HuH-7 (cell line): ENCODE data around the gene LITAF.
"Not testable (repeated sequence)": the region's sequence is repeated elsewhere in the genome, so short reads cannot be mapped to it uniquely, and the experiment has no call there.

Source experiments
- DNase-seq: peaks from one replicate; pipeline ENCODE4 v3.0.0; 2011; ENCODE audit warnings: low spot score

LITAF gene

DNA sequence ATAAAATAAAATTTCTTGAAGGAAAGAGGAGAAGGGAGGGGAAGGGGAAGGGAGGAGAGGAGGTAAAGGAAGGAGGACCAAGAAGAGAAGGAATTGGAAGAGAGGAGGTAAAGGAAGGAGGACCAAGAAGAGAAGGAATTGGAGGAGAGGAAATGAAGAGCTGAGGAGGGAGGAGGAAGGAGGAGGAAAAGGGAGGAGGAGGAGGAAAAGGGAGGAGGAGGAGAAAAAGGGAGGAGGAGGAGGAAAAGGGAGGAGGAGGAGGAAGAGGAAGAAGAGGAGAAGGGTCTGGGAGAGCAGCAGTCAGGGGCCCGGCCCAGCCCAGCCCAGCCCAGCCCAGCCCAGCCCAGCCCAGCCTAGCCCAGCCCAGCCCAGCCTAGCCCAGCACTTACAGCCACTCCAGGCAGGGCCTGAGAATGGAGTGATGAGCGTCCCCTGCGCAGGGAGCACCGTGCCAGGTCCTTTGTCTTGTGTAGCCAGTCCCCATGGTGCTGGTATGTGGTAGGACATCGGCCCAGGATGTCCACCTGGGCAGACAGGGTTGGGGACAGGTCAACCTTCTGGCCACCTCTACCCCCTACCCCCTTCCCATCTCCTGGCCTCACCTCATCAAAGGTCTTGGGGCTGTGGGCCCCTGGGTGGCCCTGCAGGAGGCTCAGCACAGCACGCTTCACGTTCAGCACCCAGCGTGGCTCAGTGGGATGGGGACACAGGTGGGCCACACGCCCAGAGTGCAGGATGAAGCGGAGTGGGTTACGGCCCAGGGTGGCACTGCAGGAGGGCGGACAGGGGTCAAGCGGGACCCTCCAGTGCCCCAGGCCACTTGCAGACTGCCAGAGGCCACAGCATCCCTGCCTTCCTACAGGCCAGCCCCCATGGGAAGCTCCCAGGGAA lies 70.9 kb downstream of the LITAF start:
- no peak for DNase-seq

DNA sequence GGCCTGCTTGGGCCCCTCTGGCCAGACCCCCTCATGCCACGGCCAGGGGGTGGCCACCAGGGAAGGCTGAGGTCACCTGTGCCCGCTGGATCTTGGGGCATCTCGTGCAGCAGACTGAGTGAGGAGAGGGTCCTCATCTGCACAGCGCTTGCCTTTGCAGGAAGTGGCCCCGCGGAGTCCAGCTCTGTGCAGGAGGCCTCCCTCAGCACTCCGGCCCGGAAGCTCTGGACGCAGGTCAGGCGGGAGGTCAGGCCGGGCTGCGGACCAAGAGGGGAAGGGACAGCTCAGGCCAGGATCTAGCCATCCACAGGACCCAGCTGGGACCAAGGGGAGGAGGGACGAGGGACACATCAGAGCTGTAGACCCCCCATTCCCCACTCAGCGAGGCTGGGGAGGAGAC lies 72.4 kb downstream of the LITAF start:
- no peak for DNase-seq

DNA sequence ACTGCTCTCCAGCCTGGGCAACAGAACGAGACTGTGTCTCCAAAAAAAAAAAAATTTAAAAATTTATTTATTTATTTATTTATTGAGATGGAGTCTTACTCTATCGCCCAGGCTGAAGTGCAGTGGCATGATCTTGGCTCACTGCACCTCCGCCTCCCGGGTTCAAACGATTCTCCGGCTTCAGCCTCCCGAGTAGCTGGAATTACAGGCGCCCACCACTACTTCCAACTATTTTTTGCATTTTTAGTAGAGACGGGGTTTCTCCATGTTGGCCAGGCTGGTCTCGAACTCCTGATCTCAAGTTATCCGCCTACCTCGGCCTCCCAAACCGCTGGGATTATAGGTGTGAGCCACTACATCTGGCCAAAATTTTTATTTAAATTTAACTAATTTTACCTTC lies 73.4 kb downstream of the LITAF start:
- DNase-seq: not testable (repeated sequence)

DNA sequence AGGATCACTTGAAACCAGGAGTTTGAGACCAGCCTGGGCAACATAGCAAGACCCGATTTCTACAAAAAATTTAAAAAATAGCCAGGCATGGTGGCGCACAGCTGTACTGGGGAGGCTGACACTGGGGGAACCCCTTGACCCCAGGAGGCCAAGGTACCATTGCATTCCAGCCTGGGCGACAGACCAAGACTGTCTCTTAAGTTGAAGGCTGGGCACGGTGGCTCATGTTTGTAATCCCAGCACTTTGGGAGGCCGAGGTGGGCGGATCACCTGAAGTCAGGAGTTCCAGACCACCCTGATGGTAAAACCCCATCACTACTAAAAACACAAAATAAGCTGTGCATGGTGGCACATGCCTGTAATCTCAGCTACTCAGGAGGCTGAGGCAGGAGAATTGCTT lies 74.9 kb downstream of the LITAF start:
- no peak for DNase-seq

DNA sequence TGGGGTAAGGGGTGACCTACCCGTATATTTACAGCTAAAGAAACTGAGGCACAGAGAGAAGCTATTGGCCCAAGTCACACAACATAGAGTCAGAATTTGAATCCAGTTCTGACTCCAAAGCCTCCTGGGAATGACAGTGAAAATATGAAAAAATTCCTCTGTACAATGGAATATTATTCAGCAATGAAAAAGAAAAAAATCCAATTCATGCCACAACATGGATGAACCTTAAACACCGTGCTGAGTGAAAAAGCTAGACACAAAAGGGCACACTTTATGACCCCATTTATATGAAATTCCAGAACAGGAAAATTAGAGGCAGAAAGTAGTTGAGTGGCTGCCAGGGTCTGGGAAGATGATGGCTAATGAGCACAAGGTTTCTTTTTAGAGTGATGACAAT lies 75.4 kb downstream of the LITAF start:
- no peak for DNase-seq

DNA sequence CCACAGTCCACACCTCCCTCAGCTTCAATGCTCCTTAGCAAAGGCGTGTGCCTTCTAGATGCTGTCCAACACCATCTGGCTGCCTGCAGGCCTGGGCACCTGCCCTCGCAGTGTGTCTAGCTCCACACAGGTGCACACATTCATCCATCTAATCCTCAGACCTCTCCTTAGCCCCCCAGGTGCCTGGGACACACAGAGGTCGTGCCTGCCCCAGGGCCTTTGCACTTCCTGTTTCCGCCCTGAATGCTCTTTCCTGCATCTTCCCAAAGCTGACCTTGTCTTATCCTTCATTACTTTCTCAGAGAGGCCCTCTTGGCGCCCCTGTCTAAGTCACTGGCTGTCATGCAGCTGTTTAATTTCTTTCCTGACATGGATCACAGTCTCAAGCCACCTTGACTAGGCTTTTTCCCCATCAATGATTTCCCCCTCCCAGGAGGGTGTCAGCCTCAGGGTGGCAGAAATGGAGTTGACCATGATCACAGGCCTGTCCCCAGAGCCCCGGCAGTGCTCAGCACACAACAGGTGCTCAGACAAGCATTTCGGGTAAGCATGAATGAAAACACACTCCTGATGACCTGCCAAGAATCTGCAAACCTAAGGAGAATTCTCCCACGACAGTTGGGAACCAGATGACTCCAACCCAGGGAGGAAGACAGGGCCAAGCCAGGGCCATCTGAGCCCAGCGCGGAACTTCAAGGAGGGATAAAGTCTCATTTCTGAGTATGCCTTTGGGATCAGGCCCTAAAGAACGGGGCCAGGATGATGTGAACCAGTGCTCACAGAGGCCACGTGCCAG lies 76.3 kb downstream of the LITAF start:
- DNase-seq: no peak

DNA sequence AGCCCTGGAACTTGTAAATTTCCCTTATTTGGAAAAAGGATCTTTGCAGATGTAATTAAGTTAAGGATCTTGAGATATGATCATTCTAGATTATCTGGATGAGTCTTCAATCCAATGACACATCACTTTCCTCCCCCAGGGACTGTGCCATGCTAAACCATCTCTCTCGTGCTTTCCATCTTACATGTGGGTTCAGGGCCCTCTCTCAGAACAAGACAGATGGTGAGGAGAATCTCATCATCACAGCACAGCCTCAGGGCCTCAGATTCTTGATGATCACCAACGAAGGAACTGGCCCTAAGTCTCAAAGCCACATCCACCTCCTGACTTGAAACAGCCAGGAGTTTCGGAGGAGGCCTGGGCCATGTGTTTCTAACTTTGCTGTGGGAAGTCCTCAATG lies 78.7 kb downstream of the LITAF start:
- DNase-seq: no peak

DNA sequence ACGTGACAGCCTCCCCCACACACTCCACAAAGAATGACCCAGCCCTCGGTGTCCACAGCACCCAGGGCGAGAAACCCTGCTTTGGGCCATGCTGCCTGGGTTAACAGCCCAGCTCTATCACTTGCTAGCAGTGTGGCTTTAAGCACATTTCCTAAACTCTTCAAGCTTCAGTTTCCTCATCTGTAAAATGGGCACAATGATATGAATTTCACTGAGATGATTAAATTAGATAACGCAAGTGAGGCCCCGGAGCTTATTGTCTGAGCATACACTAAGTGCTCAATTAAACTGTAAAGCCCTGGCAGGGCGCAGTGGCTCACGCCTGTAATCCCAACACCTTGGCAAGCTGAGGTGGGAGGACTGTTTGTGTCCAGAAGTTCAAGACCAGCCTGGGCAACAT lies 79.4 kb downstream of the LITAF start:
- no peak for DNase-seq

DNA sequence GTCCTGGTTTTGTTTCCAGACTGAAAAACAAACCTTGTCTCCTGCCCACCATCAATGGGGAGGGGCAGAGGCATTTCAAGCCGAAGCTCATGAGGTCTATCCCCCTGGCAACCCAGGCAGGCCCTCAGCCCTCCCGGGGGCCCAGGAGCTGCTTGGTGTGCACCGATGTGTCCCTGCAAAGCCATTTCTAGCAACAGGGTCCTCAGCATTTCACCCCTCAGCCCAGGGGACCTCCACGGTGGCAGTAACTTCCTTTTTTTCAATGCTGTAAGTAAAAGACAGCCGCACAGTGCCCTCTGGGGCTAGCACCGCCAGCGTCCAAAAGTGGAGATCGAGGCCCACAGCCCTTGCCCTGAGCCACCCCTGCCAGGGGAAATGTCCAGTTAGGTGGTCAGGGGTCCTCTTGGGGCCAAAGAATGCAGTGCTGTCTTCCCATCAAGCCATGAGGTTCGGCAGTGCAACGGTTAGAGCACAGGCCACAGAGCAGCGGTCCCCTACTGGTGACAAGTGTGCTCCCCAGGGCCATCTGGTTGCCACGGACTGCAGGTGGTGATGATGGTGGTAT lies 79.9 kb downstream of the LITAF start:
- DNase-seq: no peak

DNA sequence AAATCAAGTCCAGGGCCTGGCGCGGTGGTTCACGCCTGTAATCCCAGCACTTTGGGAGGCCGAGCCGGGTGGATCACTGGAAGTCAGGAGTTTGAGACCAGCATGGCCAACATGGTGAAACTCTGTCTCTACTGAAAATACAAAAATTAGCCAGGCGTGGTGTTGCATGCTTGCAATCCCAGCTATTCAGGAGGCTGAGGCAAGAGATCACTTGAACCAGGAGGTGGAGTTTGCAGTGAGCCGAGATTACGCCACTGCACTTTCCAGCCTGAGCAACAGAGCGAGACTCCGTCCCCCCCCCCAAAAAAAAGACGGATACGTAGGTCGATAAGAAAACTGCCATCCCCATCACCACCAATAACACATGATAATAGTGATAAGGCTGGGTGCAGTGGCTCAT lies 82.5 kb downstream of the LITAF start:
- DNase-seq: not testable (repeated sequence)

DNA sequence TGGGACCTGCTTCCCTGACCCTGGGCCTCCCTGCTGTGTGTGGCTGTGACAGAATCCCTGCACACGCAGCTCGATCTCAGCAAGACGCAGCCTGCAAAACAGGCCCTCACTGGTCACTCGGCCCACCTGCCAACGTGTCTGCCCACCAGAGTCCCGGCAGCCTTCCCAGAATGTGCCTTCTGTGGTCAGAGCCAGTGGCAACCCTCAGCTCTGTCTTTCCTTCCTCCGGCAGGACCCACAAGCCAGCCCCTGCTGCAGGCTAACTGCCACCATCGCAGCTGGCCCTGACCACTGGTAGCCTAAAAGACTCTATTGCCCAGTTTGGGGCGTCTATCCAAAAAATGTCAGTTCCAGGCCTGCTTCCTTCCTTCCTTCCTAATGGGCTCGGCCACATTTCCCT lies 83.2 kb downstream of the LITAF start:
- no peak for DNase-seq

DNA sequence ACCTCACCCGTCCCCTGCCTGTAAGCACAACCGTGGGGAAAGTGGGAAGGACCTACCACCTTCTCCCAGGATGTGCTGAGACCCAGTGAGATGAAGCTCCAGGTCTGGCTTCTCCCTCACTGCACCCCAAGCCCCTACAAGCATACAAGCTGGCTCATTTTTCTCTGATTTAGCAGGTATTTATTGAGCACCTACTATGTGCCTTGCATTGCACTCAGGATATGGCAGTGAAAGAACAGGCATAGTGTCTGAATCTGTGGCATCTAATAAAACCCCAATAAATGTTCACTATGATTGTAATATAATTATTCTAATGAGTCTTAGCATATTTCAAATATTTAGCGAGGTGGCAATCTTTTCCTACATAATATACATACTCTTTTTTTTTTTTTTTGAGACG lies 84.5 kb downstream of the LITAF start:
- no peak for DNase-seq

DNA sequence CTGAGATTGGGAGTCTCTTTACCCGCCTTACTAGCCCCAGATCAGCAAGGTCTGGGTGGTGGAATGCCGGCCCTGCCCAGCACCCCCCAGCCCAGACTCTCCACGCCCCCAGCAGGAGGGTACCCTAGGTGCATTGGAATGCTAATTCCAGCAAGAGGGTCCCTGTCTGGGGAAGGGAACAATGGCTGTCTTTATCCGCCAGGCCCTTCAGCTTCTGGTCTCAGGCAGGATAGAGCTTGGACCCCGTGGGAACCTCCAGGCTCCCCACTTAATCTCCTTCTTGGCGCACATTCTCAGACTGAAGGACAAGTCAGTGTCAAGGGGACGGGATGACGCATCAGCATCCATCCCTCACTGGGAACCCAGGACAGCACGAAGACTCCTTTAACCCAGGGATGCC lies 85.1 kb downstream of the LITAF start:
- no peak for DNase-seq

DNA sequence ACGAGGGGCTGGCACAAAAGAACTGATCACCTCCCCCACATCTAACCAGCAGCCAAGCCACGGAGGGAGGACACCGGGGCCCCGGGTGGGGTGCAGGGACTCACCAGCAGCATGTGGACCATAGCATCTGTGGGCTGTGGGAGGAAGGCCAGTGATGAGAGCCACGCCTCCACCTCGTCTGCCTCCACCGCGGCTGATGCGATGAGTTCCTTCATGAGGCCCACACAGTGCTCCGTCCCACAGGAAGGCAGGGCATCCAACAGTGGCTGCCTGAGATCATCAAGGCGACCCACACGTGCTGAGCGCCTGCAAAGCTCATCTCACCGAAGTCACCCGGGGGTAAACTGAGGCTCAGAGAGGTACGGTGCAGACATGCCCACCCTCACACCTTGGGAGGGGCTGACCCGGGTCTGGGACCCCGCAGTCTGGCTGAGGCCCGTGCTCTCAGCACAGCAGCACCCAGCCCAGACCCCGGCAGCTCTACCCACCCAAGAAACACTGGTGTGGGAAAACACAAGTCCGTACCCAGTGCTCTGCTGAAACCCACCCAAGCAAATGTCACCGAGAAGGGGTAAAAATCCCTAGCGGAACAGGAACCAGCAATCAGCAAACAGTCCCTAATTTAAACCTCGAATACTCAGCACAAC lies 85.9 kb downstream of the LITAF start:
- no peak for DNase-seq

DNA sequence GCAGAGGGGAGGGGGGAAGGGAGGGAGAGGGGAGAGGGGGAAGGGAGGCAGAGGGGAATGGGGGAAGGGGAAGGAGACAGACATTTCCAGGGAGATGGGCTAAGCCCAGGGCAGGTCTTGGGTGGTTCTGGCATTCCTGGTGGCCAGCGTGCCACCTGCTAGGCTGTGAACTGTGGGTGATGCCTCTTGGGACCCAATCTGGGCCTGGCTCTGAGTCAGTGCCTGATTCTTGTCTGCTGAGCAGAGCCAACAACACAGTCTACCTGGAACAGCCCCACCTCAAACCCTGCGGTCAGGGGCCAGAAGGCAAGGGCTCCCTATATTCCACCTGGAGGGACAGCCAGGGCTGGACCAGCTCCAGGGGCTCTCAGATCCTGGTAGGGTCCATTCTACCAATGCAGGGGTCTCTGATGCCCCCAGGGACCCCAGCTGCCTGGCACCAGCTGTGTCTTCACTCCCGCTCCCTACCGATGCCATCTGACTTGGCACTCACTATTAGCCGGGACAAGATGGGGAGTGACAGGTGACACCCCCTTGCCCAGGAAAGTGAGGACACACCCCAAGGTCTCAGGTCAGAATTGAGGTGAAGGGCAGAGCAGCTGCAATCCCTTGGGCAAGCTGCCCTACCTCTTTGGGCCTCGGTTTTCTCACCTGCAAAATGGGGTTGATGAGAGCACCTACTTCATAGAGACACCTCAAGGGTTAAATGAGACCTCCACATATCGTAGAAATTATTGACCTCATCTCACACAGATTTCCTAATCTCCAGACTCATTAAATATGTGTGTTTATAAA lies 87.2 kb downstream of the LITAF start:
- DNase-seq: no peak

DNA sequence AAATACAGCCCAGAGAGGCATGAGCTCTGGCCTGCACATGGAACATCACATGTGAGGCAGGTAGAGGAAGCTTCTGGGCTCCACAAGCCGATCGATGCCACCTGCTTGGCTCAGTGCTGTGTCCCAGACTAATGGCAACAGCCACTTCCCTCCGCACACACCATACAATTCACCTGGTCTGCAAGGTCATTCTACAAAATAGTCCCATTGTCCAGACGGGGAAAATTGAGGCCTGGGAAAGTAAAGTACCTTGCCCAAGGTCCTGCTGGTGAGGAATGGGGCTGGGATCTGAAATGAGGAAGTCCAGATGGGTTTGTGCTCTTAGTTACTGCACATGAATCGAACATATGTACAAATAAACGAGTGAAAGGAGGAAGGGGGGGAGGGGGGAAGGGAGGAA lies 88.0 kb downstream of the LITAF start:
- no peak for DNase-seq

DNA sequence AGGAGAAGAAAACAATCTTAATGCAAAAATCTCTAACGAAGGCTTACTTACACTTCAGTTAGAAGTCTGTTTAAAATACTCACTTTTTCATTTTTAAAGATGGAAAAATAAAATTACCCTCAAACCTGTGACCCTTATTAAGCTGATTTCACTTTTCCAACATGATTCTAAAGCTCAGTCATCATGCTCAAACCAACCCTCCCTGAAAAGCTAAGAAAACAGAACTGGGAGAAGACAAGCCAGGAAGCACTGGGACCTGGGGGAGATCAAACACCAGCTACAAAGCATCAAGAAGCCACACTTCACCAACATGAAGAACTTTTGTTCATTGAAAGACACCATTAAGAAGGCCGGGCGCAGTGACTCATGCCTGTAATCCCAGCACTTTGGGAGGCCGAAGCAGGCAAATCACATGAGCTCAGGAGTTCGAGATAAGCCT lies 88.8 kb downstream of the LITAF start:
- DNase-seq: no peak
